Activated CD4-positive, alpha-beta T cell treated with anti-CD3 and anti-CD28 coated beads for 24 hours (primary cell): ENCODE results near the gene FTH1.

ENCODE experiments used
- DNase-seq, 2 donors: peaks; one replicate each; pipeline ENCODE4 v3.0.0-alpha.2; 2020; ENCODE audit warnings: low read depth in 2 of 2

FTH1 gene

DNA sequence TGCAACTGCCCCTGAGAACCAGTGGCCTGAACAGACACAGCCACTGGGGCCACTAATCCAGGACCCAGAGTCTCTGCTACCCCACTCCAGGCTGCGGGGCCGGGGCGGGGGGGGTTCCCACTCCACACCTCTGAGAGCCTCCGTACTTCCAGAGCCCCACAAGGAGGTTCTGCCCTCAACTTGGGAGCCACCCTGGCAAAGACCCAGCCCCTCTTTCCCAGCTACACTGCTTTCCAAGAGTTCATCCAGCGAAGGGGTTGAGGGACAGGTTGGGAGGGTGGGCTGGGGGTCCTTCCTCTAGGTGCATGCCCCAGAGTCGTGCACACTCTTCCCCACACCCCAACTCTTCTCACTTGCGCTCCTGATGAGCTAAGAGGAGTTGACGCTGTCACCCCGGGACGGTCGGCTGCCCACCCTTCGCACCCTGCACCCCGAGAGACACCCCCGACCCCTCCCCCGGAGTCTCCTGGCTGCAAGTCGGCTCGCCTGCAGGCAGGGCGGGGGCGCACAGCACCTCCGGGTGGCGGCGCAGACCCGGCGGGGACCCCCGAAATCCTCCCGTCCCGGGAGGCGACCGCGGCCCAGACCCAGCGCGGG lies 50.6 kb downstream of the FTH1 start:
- DNase-seq: no peak

DNA sequence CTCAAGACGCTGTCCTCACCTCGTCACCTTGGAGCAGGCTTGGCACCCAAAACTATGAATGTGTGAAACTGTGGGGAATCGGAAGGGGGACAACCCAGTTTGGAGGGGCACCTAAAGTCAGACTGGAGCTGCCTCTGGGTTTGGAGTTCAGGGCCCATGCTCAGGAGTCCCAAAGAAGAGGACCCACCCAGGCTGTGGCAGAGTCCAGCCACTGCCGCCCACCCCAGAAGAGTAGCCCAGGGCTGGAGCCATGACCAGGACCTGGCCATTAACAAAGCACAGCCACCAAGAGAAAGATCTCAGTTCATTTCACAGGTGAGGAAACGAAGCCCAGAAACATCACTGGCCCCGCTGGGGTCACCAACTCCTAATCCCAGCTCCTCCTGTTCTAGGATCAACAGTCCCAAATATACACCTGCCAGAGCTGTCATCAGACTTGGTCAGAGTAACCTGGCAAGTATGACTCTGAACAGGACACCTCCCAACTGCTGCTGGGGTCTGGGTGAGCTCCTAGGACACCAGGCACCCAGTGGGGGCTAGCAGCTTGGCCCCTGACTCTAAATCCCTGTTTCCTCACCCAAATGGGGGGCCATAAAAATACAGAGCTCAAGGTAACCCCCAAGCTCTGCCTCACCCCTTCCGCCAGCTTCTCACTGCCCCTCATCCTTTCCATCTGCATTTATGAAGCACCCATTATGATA lies 52.8 kb downstream of the FTH1 start:
- DNase-seq: no peak
